KMS-11 (cell line): Measurements from ENCODE around the gene FAM222A.

Source experiments
- H2AFZ ChIP-seq: fragments of 200-600 bp; sonication (generic); 2 replicates; pipeline ENCODE4 v1.6.1; 2016; ENCODE audit warnings: antibody characterized with exemption, mixed run types, low read depth
- H3K27ac ChIP-seq: fragments of 200-600 bp; sonication (generic); 2 replicates; pipeline ENCODE4 v1.6.1; 2016; ENCODE audit warnings: mild to moderate bottlenecking, mixed run types
- H3K27me3 ChIP-seq: fragments of 200-600 bp; sonication (generic); 2 replicates; pipeline ENCODE4 v1.6.1; 2017; ENCODE audit warnings: mild to moderate bottlenecking, low read depth, mixed run types, moderate library complexity; ENCODE audit not compliant: insufficient read depth
- H3K36me3 ChIP-seq: fragments of 200-600 bp; sonication (generic); 2 replicates; pipeline ENCODE4 v1.6.1; 2017; ENCODE audit warnings: mild to moderate bottlenecking, mixed run types; ENCODE audit not compliant: insufficient read depth
- H3K4me1 ChIP-seq: fragments of 200-600 bp; sonication (generic); 2 replicates; pipeline ENCODE4 v1.6.1; 2016; ENCODE audit warnings: mild to moderate bottlenecking, low read depth, mixed run types; ENCODE audit not compliant: poor library complexity, severe bottlenecking
- H3K4me2 ChIP-seq: fragments of 200-600 bp; sonication (generic); 2 replicates; pipeline ENCODE4 v1.7.0; 2016; ENCODE audit warnings: mild to moderate bottlenecking, mixed run types
- H3K4me3 ChIP-seq: fragments of 200-600 bp; sonication (generic); IDR thresholded peaks from 2 replicates; pipeline ENCODE4 v1.6.1; 2017; ENCODE audit warnings: low read depth, low read length, mixed read lengths; ENCODE audit not compliant: insufficient read depth
- H3K79me2 ChIP-seq: fragments of 200-600 bp; sonication (generic); 2 replicates; pipeline ENCODE4 v1.6.1; 2016; ENCODE audit warnings: low read depth, mixed run types; ENCODE audit not compliant: insufficient read depth
- H3K9ac ChIP-seq: fragments of 200-600 bp; sonication (generic); 2 replicates; pipeline ENCODE4 v1.6.1; 2016; ENCODE audit warnings: mild to moderate bottlenecking, mixed run types
- H4K20me1 ChIP-seq: fragments of 200-600 bp; sonication (generic); 2 replicates; pipeline ENCODE4 v1.6.1; 2016; ENCODE audit warnings: mild to moderate bottlenecking, mixed run types; ENCODE audit not compliant: insufficient read depth
- TF ChIP-seq, protein P1 (sequence below): fragments of 200-600 bp; sonication (generic); conservative IDR thresholded peaks from 2 replicates; pipeline ENCODE4 v1.6.1; 2017; ENCODE audit warnings: low read depth, mild to moderate bottlenecking, antibody characterized with exemption, low read length, moderate library complexity, mixed read lengths

The FAM222A gene

GRCh38 chr12:109714913-109715244 is 1.3 kb downstream of the FAM222A start:
- H3K9ac ChIP-seq: no peak overlapping the region
- no peak overlapping the region for H3K27ac ChIP-seq
- TF ChIP-seq, protein P1, sequence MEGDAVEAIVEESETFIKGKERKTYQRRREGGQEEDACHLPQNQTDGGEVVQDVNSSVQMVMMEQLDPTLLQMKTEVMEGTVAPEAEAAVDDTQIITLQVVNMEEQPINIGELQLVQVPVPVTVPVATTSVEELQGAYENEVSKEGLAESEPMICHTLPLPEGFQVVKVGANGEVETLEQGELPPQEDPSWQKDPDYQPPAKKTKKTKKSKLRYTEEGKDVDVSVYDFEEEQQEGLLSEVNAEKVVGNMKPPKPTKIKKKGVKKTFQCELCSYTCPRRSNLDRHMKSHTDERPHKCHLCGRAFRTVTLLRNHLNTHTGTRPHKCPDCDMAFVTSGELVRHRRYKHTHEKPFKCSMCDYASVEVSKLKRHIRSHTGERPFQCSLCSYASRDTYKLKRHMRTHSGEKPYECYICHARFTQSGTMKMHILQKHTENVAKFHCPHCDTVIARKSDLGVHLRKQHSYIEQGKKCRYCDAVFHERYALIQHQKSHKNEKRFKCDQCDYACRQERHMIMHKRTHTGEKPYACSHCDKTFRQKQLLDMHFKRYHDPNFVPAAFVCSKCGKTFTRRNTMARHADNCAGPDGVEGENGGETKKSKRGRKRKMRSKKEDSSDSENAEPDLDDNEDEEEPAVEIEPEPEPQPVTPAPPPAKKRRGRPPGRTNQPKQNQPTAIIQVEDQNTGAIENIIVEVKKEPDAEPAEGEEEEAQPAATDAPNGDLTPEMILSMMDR: no peak
- no peaks in the 10 kb centered on the region for H3K79me2 ChIP-seq
- H4K20me1 ChIP-seq: no peaks in the 10 kb centered on the region
- H2AFZ ChIP-seq: no peak overlapping the region
- no peaks in the 10 kb centered on the region for H3K36me3 ChIP-seq
- H3K4me3 ChIP-seq: no peak overlapping the region
- no peaks in the 10 kb centered on the region for H3K27me3 ChIP-seq
- H3K4me1 ChIP-seq: peaks cover 11% of the 10 kb centered on the region
- peak overlapping the region; percentile 29; the same call in 1 of the 2 replicates for H3K4me2 ChIP-seq

DNA sequence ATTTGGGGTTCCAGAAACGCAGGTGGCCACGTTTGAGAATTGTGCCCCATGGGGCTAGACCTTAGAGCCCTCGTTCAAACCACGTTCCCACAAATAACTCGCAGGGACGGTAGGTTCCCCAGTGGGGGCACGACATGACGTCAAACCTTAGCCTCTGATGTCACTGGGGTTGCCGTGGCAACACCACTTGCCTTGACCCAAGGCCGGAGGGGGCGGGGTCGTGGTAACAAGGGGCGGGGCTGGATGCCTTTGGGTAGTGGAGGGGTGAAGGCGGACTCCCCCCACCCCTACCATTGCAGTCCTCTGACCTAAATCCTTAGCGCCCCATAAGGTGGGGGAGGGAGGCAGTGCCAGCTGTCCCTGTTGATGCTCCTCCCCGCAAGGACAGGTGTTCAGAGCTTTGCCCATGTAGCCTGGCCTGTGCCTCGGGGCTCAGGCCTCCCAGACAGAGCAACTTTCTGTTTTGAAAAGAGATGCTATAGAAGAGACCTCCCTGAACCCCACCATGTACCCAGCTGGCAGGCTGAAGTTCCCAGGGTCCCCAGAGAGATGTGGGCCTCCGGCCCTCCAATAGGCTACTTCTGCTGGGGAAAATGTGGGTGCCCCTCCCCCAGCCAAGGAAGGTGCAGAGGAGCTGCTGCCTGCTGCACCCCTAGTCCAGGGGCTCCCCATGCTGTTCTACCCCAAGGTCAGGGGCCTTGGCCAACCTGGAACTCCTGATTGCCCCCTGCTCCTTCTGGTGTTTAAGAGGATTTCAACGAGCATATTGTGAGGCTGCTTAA is 1.9 kb downstream of the FAM222A start:
- Histone ChIP-seq H3K27ac (no peak overlapping the region), H3K9ac (no peak overlapping the region), H3K36me3 (no peaks in the 10 kb centered on the region), H3K4me1 (peaks cover 11% of the 10 kb centered on the region), H4K20me1 (no peaks in the 10 kb centered on the region), H3K4me3 (no peak overlapping the region), H2AFZ (no peak overlapping the region), H3K79me2 (no peaks in the 10 kb centered on the region), H3K27me3 (no peaks in the 10 kb centered on the region), H3K4me2 (peak overlapping the region; percentile 29; the same call in 1 of the 2 replicates)
- TF ChIP-seq, protein P1: no peak

- TF ChIP-seq, protein P1: no peak
- Histone ChIP-seq H3K79me2 (no peaks in the 10 kb centered on the region), H2AFZ (no peak overlapping the region), H3K4me3 (no peak overlapping the region), H3K4me1 (peaks cover 11% of the 10 kb centered on the region), H4K20me1 (no peaks in the 10 kb centered on the region), H3K4me2 (no peak overlapping the region), H3K9ac (no peak overlapping the region), H3K36me3 (no peaks in the 10 kb centered on the region), H3K27ac (no peak overlapping the region), H3K27me3 (no peaks in the 10 kb centered on the region)
Measured at GRCh38 chr12:109716092-109716479, 2.5 kb downstream of the FAM222A start.

DNA sequence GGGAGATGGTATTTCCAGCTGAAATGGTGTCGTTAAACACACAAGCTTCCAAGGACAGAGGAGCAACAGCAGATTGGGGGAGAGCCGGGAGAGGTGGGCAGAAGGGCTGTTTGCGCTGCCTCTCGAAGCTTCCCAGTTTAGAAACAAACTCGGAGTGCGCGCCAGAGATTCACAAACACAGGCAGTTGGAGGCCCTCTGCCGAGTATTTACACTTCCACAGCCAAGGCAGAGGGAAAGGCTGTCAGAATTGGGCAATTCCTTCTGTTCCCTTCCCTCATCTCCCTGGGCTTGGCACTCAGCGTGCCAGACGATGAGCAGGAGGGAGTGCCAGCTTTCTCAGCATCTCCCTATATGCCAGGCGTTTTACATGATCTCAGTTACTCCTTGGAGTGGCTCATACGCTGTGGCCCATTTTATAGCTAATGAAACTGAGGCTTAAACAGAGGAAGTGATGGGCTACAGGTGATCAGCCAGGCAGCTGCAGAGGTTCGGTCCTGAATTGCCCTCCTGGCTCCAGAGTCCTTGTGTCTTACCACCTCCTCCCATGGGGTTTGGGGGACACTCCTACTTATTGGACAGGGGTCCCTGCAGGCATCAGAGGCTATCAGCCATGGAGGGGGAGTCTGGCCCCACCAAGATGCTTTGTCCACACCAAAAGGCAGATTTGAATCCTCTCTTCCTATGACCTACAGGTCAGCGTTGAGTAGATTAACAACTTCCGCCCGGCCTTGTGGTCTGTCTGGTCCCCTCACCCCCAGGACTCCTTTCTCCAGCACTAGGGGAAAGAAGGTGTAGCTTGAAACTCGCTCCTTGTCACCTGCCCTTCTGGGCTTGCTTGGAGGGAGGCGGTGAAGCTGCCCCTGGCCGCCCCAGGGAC is 3.1 kb downstream of the FAM222A start:
- H3K27me3 ChIP-seq: no peaks in the 10 kb centered on the region
- H3K4me2 ChIP-seq: no peak overlapping the region
- H3K79me2 ChIP-seq: no peaks in the 10 kb centered on the region
- no peak overlapping the region for H3K27ac ChIP-seq
- H4K20me1 ChIP-seq: no peaks in the 10 kb centered on the region
- peaks cover 11% of the 10 kb centered on the region for H3K4me1 ChIP-seq
- H3K4me3 ChIP-seq: no peak overlapping the region
- TF ChIP-seq, protein P1: no peak
- H2AFZ ChIP-seq: no peak overlapping the region
- no peak overlapping the region for H3K9ac ChIP-seq
- H3K36me3 ChIP-seq: no peaks in the 10 kb centered on the region
